ENCODE results near the gene RNF181. TPM values are rescaled to one million over a fixed set of nuclear protein-coding genes. Genes with fewer than 3 reads are reported as not detected.
A peak's percentile ranks its signal among the peaks of the same experiment; 100 is the strongest.

Gene RNF181
- total RNA-seq, 1 donor from 2014 or later = 155 TPM

GRCh38 chr2:85593023-85593422 is 2.5 kb upstream of the RNF181 start:
- DNase-seq (ENCODE audit: low read depth) (no peak), FAIRE-seq (no peak)
- no peak overlapping the region for H2AFZ ChIP-seq (ENCODE audit: low read depth, low read length)
- no peak overlapping the region for H3K4me3 ChIP-seq (ENCODE audit: insufficient read depth, low read depth, low read length)
- TF ChIP-seq EZH2 (IDR thresholded peaks at IDR 0.05; ENCODE audit: insufficient read depth, low read length) (no peak), CTCF (IDR thresholded peaks at IDR 0.05; ENCODE audit: insufficient read depth, low read depth, low read length) (no peak)
- peaks cover 43% of the 10 kb centered on the region for H3K4me1 Mint-ChIP-seq (ENCODE audit: low read depth, unreplicated experiment)
- no peak overlapping the region for H3K4me3 Mint-ChIP-seq (ENCODE audit: unreplicated experiment)
- H3K4me2 ChIP-seq (ENCODE audit: low read length) = no peak overlapping the region
- peaks cover 5% of the 10 kb centered on the region for H3K36me3 Mint-ChIP-seq (ENCODE audit: low read depth, unreplicated experiment)
- peaks cover 18% of the 10 kb centered on the region for H4K20me1 ChIP-seq (ENCODE audit: insufficient read depth, low read length)
- no peak overlapping the region for H3K27ac ChIP-seq (ENCODE audit: low read depth, low read length)
- no peaks in the 10 kb centered on the region for H3K9me3 ChIP-seq (ENCODE audit: insufficient read depth, low read depth, low read length)
- H3K27ac Mint-ChIP-seq (ENCODE audit: unreplicated experiment) = no peak overlapping the region
- no peaks in the 10 kb centered on the region for H3K27me3 Mint-ChIP-seq (ENCODE audit: low read depth, unreplicated experiment)
- H3K36me3 ChIP-seq (ENCODE audit: insufficient read depth, low read length) = peaks cover 8% of the 10 kb centered on the region
- no peak overlapping the region for H3K9ac ChIP-seq (ENCODE audit: low read length)
- H3K4me1 ChIP-seq (ENCODE audit: insufficient read depth, low read length) = peaks cover 37% of the 10 kb centered on the region
- no peaks in the 10 kb centered on the region for H3K27me3 ChIP-seq (ENCODE audit: insufficient read depth, low read length)
- peaks cover 26% of the 10 kb centered on the region for H3K79me2 ChIP-seq (ENCODE audit: insufficient read depth, low read length)
- peaks cover 3% of the 10 kb centered on the region for H3K9me3 Mint-ChIP-seq (ENCODE audit: unreplicated experiment)

GRCh38 chr2:85594715-85595300 is 737 bp upstream of the RNF181 start:
- peaks cover 24% of the 10 kb centered on the region for H4K20me1 ChIP-seq (ENCODE audit: insufficient read depth, low read length)
- Mint-ChIP-seq H3K27me3 (ENCODE audit: low read depth, unreplicated experiment) (no peaks in the 10 kb centered on the region), H3K27ac (ENCODE audit: unreplicated experiment) (peak overlapping the region; percentile 94), H3K36me3 (ENCODE audit: low read depth, unreplicated experiment) (peaks cover 8% of the 10 kb centered on the region), H3K9me3 (ENCODE audit: unreplicated experiment) (peaks cover 3% of the 10 kb centered on the region), H3K4me1 (ENCODE audit: low read depth, unreplicated experiment) (peaks cover 34% of the 10 kb centered on the region), H3K4me3 (ENCODE audit: unreplicated experiment) (peak overlapping the region; percentile 100)
- no peak for DNase-seq (ENCODE audit: low read depth)
- peaks cover 8% of the 10 kb centered on the region for H3K36me3 ChIP-seq (ENCODE audit: insufficient read depth, low read length)
- H3K4me3 ChIP-seq (ENCODE audit: insufficient read depth, low read depth, low read length) = peak overlapping the region; percentile 93
- peak overlapping the region; percentile 88 for H3K4me2 ChIP-seq (ENCODE audit: low read length)
- peak overlapping the region; percentile 78 for H2AFZ ChIP-seq (ENCODE audit: low read depth, low read length)
- no peaks in the 10 kb centered on the region for H3K27me3 ChIP-seq (ENCODE audit: insufficient read depth, low read length)
- peaks cover 30% of the 10 kb centered on the region for H3K79me2 ChIP-seq (ENCODE audit: insufficient read depth, low read length)
- no peaks in the 10 kb centered on the region for H3K9me3 ChIP-seq (ENCODE audit: insufficient read depth, low read depth, low read length)
- peaks cover 36% of the 10 kb centered on the region for H3K4me1 ChIP-seq (ENCODE audit: insufficient read depth, low read length)
- peak overlapping the region; percentile 95 for H3K9ac ChIP-seq (ENCODE audit: low read length)
- TF ChIP-seq CTCF (IDR thresholded peaks at IDR 0.05; ENCODE audit: insufficient read depth, low read depth, low read length) (no peak), EZH2 (IDR thresholded peaks at IDR 0.05; ENCODE audit: insufficient read depth, low read length) (no peak)
- no peak for FAIRE-seq
- peak overlapping the region; percentile 94 for H3K27ac ChIP-seq (ENCODE audit: low read depth, low read length)

- peak overlapping the region; percentile 95 for H3K9ac ChIP-seq (ENCODE audit: low read length)
- H3K4me1 ChIP-seq (ENCODE audit: insufficient read depth, low read length) = peaks cover 24% of the 10 kb centered on the region
- peak overlapping the region; percentile 93 for H3K4me3 ChIP-seq (ENCODE audit: insufficient read depth, low read depth, low read length)
- H3K79me2 ChIP-seq (ENCODE audit: insufficient read depth, low read length) = peaks cover 30% of the 10 kb centered on the region
- Mint-ChIP-seq H3K4me3 (ENCODE audit: unreplicated experiment) (peak overlapping the region; percentile 100), H3K27ac (ENCODE audit: unreplicated experiment) (peak overlapping the region; percentile 94), H3K9me3 (ENCODE audit: unreplicated experiment) (peaks cover 3% of the 10 kb centered on the region), H3K36me3 (ENCODE audit: low read depth, unreplicated experiment) (peaks cover 10% of the 10 kb centered on the region), H3K4me1 (ENCODE audit: low read depth, unreplicated experiment) (peaks cover 23% of the 10 kb centered on the region), H3K27me3 (ENCODE audit: low read depth, unreplicated experiment) (no peaks in the 10 kb centered on the region)
- H3K27me3 ChIP-seq (ENCODE audit: insufficient read depth, low read length) = no peaks in the 10 kb centered on the region
- TF ChIP-seq EZH2 (IDR thresholded peaks at IDR 0.05; ENCODE audit: insufficient read depth, low read length) (no peak), CTCF (IDR thresholded peaks at IDR 0.05; ENCODE audit: insufficient read depth, low read depth, low read length) (no peak)
- H3K4me2 ChIP-seq (ENCODE audit: low read length) = peak overlapping the region; percentile 88
- peak overlapping the region; percentile 94 for H3K27ac ChIP-seq (ENCODE audit: low read depth, low read length)
- H2AFZ ChIP-seq (ENCODE audit: low read depth, low read length) = peak overlapping the region; percentile 77
- no peaks in the 10 kb centered on the region for H3K9me3 ChIP-seq (ENCODE audit: insufficient read depth, low read depth, low read length)
- FAIRE-seq = no peak
- H3K36me3 ChIP-seq (ENCODE audit: insufficient read depth, low read length) = peaks cover 8% of the 10 kb centered on the region
- no peak for DNase-seq (ENCODE audit: low read depth)
- H4K20me1 ChIP-seq (ENCODE audit: insufficient read depth, low read length) = peaks cover 24% of the 10 kb centered on the region
These were observed 435 bp downstream of the RNF181 start for GRCh38 chr2:85596026-85596333.
